Loucy (cell line): Measurements from ENCODE around the gene SMIM23.

Experiments
- H2AFZ ChIP-seq: fragments of 200-600 bp; sonication (generic); 2 replicates; pipeline ENCODE4 v1.6.0; 2016; ENCODE audit warnings: antibody characterized with exemption, mild to moderate bottlenecking, low read length, moderate library complexity
- H3F3A ChIP-seq: fragments of 200-600 bp; 2 replicates; pipeline ENCODE4 v1.6.0; 2016; ENCODE audit warnings: antibody characterized with exemption, low read depth, mild to moderate bottlenecking
- H3K27me3 ChIP-seq: fragments of 200-600 bp; sonication (generic); 2 replicates; pipeline ENCODE4 v1.6.1; 2014; ENCODE audit warnings: low read length, mild to moderate bottlenecking; ENCODE audit not compliant: insufficient read depth, poor library complexity, severe bottlenecking
- H3K36me3 ChIP-seq: fragments of 200-600 bp; sonication (generic); 2 replicates; pipeline ENCODE4 v1.6.1; 2016; ENCODE audit warnings: low read length; ENCODE audit not compliant: insufficient read depth
- H3K4me1 ChIP-seq: fragments of 200-600 bp; sonication (generic); 2 replicates; pipeline ENCODE4 v1.5.1; 2014; ENCODE audit warnings: low read length, mild to moderate bottlenecking; ENCODE audit not compliant: insufficient read depth, poor library complexity, severe bottlenecking
- H3K4me2 ChIP-seq: fragments of 200-600 bp; sonication (generic); 2 replicates; pipeline ENCODE4 v1.6.0; 2014; ENCODE audit warnings: antibody characterized with exemption, low read length, low read depth, mild to moderate bottlenecking; ENCODE audit not compliant: poor library complexity, severe bottlenecking
- H3K4me3 ChIP-seq: fragments of 200-600 bp; sonication (generic); 2 replicates; pipeline ENCODE4 v1.5.1; 2014; ENCODE audit warnings: low read length, mild to moderate bottlenecking, mixed read lengths; ENCODE audit not compliant: poor library complexity, severe bottlenecking
- H3K79me2 ChIP-seq: fragments of 200-600 bp; sonication (generic); 2 replicates; pipeline ENCODE4 v1.6.1; 2014; ENCODE audit warnings: low read length; ENCODE audit not compliant: insufficient read depth
- H3K9ac ChIP-seq: fragments of 200-600 bp; sonication (generic); 2 replicates; pipeline ENCODE4 v1.6.0; 2014; ENCODE audit warnings: mild to moderate bottlenecking, low read depth, low read length, moderate library complexity; ENCODE audit not compliant: poor library complexity, severe bottlenecking
- H3K9me2 ChIP-seq: fragments of 200-600 bp; sonication (generic); replicated peaks from 2 replicates; pipeline ENCODE4 v1.6.1; 2016; ENCODE audit warnings: low read depth, low read length, mixed read lengths
- H3K9me3 ChIP-seq: fragments of 200-600 bp; sonication (generic); 2 replicates; pipeline ENCODE4 v1.6.1; 2014; ENCODE audit warnings: mild to moderate bottlenecking, antibody characterized with exemption, low read length, low read depth; ENCODE audit not compliant: insufficient read depth
- H4K20me1 ChIP-seq: fragments of 200-600 bp; sonication (generic); 2 replicates; pipeline ENCODE4 v1.6.0; 2014; ENCODE audit warnings: antibody characterized with exemption, low read length, mild to moderate bottlenecking; ENCODE audit not compliant: insufficient read depth, poor library complexity, severe bottlenecking
- EZH2phosphoT487 ChIP-seq: fragments of 200-600 bp; IDR thresholded peaks from 2 replicates; pipeline ENCODE4 v1.6.1; 2018; ENCODE audit warnings: antibody characterized with exemption, mild to moderate bottlenecking, moderate library complexity, borderline replicate concordance
- TF ChIP-seq, protein P1 (sequence below): fragments of 200-600 bp; sonication (generic); conservative IDR thresholded peaks from 2 replicates; pipeline ENCODE4 v1.5.1; 2014; ENCODE audit warnings: mild to moderate bottlenecking, antibody characterized with exemption, low read length

The SMIM23 gene

DNA sequence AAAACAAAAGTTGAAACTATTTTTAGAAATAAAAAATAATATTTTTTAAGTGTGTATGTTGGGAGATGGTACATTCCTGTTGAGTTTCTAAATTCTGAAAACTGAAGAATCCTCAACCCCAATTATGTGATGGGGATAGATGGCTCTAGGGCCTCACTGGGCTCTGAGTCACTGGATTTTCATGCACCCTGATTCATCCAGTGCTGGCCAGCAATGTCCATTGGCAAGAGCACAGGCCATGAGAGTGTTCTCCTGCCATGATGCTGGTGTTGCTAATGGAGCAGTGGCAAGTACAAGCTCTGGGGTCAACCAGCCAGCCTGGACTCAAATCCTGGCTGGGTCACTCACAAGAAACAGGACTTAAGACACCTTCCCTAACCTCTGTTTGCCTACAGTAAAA, 23.3 kb downstream of the SMIM23 start:
- Histone ChIP-seq H3K79me2 (no peaks in the 10 kb centered on the region), H3K27me3 (no peaks in the 10 kb centered on the region), H3K4me2 (no peak overlapping the region), H3K9me3 (no peaks in the 10 kb centered on the region), H3K4me1 (peaks cover 3% of the 10 kb centered on the region), H4K20me1 (no peaks in the 10 kb centered on the region), H3K4me3 (no peak overlapping the region), H3F3A (no peaks in the 10 kb centered on the region), H3K9me2 (no peaks in the 10 kb centered on the region), H3K36me3 (no peaks in the 10 kb centered on the region), H3K9ac (no peak overlapping the region), H2AFZ (no peak overlapping the region)
- TF ChIP-seq, protein P1, sequence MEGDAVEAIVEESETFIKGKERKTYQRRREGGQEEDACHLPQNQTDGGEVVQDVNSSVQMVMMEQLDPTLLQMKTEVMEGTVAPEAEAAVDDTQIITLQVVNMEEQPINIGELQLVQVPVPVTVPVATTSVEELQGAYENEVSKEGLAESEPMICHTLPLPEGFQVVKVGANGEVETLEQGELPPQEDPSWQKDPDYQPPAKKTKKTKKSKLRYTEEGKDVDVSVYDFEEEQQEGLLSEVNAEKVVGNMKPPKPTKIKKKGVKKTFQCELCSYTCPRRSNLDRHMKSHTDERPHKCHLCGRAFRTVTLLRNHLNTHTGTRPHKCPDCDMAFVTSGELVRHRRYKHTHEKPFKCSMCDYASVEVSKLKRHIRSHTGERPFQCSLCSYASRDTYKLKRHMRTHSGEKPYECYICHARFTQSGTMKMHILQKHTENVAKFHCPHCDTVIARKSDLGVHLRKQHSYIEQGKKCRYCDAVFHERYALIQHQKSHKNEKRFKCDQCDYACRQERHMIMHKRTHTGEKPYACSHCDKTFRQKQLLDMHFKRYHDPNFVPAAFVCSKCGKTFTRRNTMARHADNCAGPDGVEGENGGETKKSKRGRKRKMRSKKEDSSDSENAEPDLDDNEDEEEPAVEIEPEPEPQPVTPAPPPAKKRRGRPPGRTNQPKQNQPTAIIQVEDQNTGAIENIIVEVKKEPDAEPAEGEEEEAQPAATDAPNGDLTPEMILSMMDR, result no peak
- TF ChIP-seq EZH2phosphoT487, result no peak

DNA sequence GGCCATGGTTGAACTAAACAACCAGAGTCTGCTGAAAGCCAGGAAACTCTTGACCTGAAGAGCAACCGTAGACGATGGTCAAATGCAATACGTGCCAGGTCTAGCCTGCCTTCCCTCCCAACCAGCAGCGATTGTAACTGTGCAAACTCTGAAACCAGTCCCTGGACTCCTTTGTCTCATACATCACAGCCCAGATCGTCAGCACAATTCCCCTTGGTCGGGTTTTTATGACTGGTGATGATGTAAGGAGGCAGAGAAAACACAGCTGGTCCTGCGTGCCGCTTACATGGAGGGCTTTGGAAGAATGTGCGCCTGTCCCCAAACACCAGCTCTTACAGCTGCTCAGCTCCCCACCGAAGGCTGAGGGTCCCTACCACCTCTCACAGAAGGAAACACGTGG, 24.6 kb downstream of the SMIM23 start:
- H3K79me2 ChIP-seq, result no peaks in the 10 kb centered on the region
- H3K9ac ChIP-seq, result no peak overlapping the region
- TF ChIP-seq, protein P1, result no peak
- no peak for TF ChIP-seq EZH2phosphoT487
- peaks cover 3% of the 10 kb centered on the region for H3K4me1 ChIP-seq
- H3K9me3 ChIP-seq, result no peaks in the 10 kb centered on the region
- H3K4me3 ChIP-seq, result no peak overlapping the region
- H3K4me2 ChIP-seq, result no peak overlapping the region
- H4K20me1 ChIP-seq, result no peaks in the 10 kb centered on the region
- no peak overlapping the region for H2AFZ ChIP-seq
- no peaks in the 10 kb centered on the region for H3K9me2 ChIP-seq
- no peaks in the 10 kb centered on the region for H3K27me3 ChIP-seq
- no peaks in the 10 kb centered on the region for H3K36me3 ChIP-seq
- no peaks in the 10 kb centered on the region for H3F3A ChIP-seq

DNA sequence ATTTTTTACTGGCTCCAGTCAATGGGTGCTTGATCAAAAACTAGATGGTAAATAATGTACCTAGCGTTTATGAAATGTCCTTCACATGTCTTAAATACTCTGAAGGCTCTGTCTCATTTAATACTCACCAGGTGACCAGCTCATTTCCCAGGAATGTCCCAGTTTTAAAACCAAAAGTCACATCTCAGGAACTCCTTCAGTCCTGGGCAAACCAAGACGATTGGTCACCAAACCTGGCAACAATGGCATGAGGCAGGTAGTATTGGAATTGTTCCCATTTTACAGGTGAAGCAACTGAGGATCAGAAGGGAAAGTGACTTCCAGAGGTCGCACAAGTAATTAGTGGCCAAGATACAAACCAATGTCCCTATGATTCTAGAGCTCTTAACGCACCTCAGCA, 27.7 kb downstream of the SMIM23 start:
- Histone ChIP-seq H3K27me3 (no peaks in the 10 kb centered on the region), H3K79me2 (no peaks in the 10 kb centered on the region), H2AFZ (no peak overlapping the region), H3F3A (no peaks in the 10 kb centered on the region), H3K4me1 (no peaks in the 10 kb centered on the region), H3K9me3 (no peaks in the 10 kb centered on the region), H4K20me1 (no peaks in the 10 kb centered on the region), H3K4me2 (no peak overlapping the region), H3K9ac (no peak overlapping the region), H3K36me3 (no peaks in the 10 kb centered on the region), H3K4me3 (no peak overlapping the region), H3K9me2 (no peaks in the 10 kb centered on the region)
- TF ChIP-seq EZH2phosphoT487, result no peak
- TF ChIP-seq, protein P1, result no peak
